NCI-H1417 (cell line): ENCODE results near the gene DYSF.

Experiments used
- DNase-seq, 3 experiments: peaks; one replicate each; lab custom pipeline; 2025; lab: John Stamatoyannopoulos, UW

The DYSF gene

GRCh38 chr2:71706836-71707235 lies 253.5 kb downstream of the DYSF start:
- no peak for DNase-seq

- DNase-seq, result no peak
Observed at GRCh38 chr2:71710367-71711132, 257.2 kb downstream of the DYSF start.

- DNase-seq, result no peak
Observed at GRCh38 chr2:71711133-71711855, 257.9 kb downstream of the DYSF start.

- no peak for DNase-seq
Observed at GRCh38 chr2:71712158-71712818, 258.9 kb downstream of the DYSF start.

GRCh38 chr2:71713581-71714580 lies 260.5 kb downstream of the DYSF start:
- DNase-seq, result no peak

GRCh38 chr2:71714601-71715240 lies 261.4 kb downstream of the DYSF start:
- no peak for DNase-seq

- DNase-seq, result no peak
Observed at GRCh38 chr2:71715241-71715750, 261.9 kb downstream of the DYSF start.

- DNase-seq, result no peak
Observed at GRCh38 chr2:71715951-71716696, 262.8 kb downstream of the DYSF start.

- DNase-seq, result no peak
Observed at GRCh38 chr2:71716697-71717624, 263.6 kb downstream of the DYSF start.

GRCh38 chr2:71718686-71719085 lies 265.3 kb downstream of the DYSF start:
- DNase-seq, result no peak

GRCh38 chr2:71719520-71720282 lies 266.3 kb downstream of the DYSF start:
- no peak for DNase-seq

- DNase-seq, result no peak
Observed at GRCh38 chr2:71720283-71720560, 266.9 kb downstream of the DYSF start.

- DNase-seq, result no peak
Observed at GRCh38 chr2:71720596-71721361, 267.4 kb downstream of the DYSF start.

- DNase-seq, result no peak
Observed at GRCh38 chr2:71721362-71721665, 268.0 kb downstream of the DYSF start.

GRCh38 chr2:71721669-71722068 lies 268.3 kb downstream of the DYSF start:
- DNase-seq, result no peak

- no peak for DNase-seq
Observed at GRCh38 chr2:71722286-71722685, 268.9 kb downstream of the DYSF start.

GRCh38 chr2:71724793-71725192 lies 271.4 kb downstream of the DYSF start:
- DNase-seq, result no peak

- no peak for DNase-seq
Observed at GRCh38 chr2:71725836-71726235, 272.5 kb downstream of the DYSF start.
